ENCODE data around the gene ZMYM4.
"Not testable (repeated sequence)": the region's sequence is repeated elsewhere in the genome, so short reads cannot be mapped to it uniquely, and the experiment has no call there.

ZMYM4 gene

DNA sequence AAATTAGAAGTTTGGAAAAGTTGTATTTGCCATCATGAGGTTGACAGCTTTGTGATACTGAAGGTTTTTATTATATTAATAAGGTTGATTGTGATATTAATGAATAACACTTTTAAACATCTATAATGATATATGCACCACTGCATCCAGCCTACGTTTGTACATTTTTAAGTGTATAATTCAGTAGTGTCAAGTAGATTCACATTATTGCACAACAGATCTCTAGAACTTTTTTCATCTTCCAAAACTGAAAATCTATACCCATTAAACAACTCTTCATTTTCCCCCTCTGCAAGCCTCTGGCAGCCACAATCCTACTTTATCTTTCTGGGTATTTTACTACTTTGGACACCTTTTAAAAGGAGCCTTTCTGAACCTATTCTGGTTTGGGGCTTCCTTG, 37.2 kb upstream of the ZMYM4 start:
- DNase-seq (ENCODE audit: low read depth): no peak
- H3K4me3 ChIP-seq (ENCODE audit: control insufficient read depth, low read depth, low read length): no peak overlapping the region

GRCh38 chr1:35236772-35237171, 31.7 kb upstream of the ZMYM4 start:
- not testable (repeated sequence) for DNase-seq (ENCODE audit: low read depth); H3K4me3 ChIP-seq (ENCODE audit: control insufficient read depth, low read depth, low read length)

More for the DNA sequence above, 37.2 kb upstream of the ZMYM4 start:
- TF ChIP-seq, protein P1, sequence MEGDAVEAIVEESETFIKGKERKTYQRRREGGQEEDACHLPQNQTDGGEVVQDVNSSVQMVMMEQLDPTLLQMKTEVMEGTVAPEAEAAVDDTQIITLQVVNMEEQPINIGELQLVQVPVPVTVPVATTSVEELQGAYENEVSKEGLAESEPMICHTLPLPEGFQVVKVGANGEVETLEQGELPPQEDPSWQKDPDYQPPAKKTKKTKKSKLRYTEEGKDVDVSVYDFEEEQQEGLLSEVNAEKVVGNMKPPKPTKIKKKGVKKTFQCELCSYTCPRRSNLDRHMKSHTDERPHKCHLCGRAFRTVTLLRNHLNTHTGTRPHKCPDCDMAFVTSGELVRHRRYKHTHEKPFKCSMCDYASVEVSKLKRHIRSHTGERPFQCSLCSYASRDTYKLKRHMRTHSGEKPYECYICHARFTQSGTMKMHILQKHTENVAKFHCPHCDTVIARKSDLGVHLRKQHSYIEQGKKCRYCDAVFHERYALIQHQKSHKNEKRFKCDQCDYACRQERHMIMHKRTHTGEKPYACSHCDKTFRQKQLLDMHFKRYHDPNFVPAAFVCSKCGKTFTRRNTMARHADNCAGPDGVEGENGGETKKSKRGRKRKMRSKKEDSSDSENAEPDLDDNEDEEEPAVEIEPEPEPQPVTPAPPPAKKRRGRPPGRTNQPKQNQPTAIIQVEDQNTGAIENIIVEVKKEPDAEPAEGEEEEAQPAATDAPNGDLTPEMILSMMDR (conservative IDR thresholded peaks at IDR 0.05; ENCODE audit: control insufficient read depth, insufficient read depth, low read depth, low read length): no peak

DNA sequence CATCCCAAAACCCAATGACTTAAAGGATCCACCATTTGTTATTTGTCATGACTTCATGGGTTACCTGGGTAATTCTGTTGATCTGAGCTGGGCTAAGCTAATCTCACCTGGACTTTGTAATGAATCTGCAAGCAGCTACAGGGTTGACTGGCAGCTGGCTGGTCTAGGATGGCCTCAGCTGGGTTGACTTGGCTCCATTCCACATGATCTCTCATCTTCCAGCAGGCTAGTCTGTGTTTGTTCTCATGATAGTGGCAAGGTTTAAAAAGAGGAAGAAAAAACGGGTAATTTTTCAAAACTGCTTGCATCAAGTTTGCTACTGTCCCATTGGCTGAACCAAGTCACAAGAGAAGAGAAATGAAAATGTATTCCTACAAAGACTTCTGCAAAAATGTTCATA, 24.8 kb upstream of the ZMYM4 start:
- no peak for DNase-seq (ENCODE audit: low read depth)
- H3K4me3 ChIP-seq (ENCODE audit: control insufficient read depth, low read depth, low read length): no peak overlapping the region
- TF ChIP-seq, protein P1 (conservative IDR thresholded peaks at IDR 0.05; ENCODE audit: control insufficient read depth, insufficient read depth, low read depth, low read length): no peak

GRCh38 chr1:35247256-35247655, 21.3 kb upstream of the ZMYM4 start:
- DNase-seq (ENCODE audit: low read depth): no peak
- TF ChIP-seq, protein P1 (conservative IDR thresholded peaks at IDR 0.05; ENCODE audit: control insufficient read depth, insufficient read depth, low read depth, low read length): no peak
- H3K4me3 ChIP-seq (ENCODE audit: control insufficient read depth, low read depth, low read length): no peak overlapping the region

DNA sequence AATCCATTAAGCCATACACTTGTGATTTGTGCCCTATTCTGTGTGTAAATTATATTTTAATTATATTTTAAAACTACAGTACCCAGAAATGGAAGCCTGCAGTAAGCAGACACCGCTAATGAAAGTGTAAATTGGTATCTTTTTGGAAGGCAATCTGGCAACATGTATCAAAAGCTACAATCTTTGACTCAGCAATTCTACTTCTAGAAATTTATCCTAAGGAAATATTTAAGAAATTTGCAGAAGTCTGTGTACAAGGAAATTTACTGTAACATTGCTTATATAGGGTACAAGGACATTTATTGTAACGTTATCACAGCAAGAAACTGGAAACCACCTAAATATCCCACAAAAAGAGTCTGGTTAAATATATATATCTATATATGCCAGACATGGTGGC, 14.6 kb upstream of the ZMYM4 start:
- TF ChIP-seq, protein P1 (conservative IDR thresholded peaks at IDR 0.05; ENCODE audit: control insufficient read depth, insufficient read depth, low read depth, low read length): no peak
- no peak for DNase-seq (ENCODE audit: low read depth)
- no peak overlapping the region for H3K4me3 ChIP-seq (ENCODE audit: control insufficient read depth, low read depth, low read length)

DNA sequence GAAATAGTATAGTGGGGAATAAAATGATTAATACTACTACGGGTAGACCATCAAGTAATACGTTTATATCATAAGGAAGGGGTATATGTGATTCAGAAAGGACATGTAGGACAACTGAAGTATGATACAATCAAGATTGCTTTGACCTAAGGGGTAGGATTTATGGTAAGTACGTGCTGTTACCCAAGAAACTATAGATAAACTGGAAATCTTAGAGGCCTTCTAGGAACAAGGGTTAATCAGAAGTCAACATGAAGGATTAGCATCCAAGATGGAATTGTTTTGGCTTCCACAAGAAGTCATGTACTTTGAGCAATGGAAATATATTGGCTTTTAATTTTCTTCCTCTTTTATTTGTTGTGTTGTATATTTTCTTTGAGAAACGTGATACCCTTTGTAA, 13.2 kb upstream of the ZMYM4 start:
- TF ChIP-seq, protein P1 (conservative IDR thresholded peaks at IDR 0.05; ENCODE audit: control insufficient read depth, insufficient read depth, low read depth, low read length): no peak
- no peak overlapping the region for H3K4me3 ChIP-seq (ENCODE audit: control insufficient read depth, low read depth, low read length)
- no peak for DNase-seq (ENCODE audit: low read depth)

DNA sequence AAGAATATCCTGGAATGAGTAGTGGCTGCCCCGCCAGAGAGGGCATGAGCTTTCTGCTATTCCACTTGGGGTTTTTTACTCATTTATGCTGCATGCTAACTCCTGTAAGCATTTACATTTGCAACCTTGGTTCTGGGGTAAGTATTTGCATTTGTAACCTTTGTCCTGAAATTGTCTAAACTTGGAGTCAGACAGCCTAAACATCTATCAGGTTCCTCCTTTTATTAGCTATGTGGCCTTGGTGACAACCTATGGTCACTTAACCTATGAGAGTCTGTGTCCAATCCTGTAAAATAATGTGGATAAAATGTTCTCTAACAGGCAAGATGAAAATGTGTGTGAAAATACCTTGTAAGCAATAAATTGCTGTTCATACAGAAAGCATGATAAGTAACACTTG, 8.9 kb upstream of the ZMYM4 start:
- H3K4me3 ChIP-seq (ENCODE audit: control insufficient read depth, low read depth, low read length): no peak overlapping the region
- TF ChIP-seq, protein P1 (conservative IDR thresholded peaks at IDR 0.05; ENCODE audit: control insufficient read depth, insufficient read depth, low read depth, low read length): no peak
- DNase-seq (ENCODE audit: low read depth): no peak

All from fibroblast of mammary gland (primary cell).